ENCODE data around the gene MED9.
"Not testable (repeated sequence)": the region's sequence is repeated elsewhere in the genome, so short reads cannot be mapped to it uniquely, and the experiment has no call there.

The MED9 gene

DNA sequence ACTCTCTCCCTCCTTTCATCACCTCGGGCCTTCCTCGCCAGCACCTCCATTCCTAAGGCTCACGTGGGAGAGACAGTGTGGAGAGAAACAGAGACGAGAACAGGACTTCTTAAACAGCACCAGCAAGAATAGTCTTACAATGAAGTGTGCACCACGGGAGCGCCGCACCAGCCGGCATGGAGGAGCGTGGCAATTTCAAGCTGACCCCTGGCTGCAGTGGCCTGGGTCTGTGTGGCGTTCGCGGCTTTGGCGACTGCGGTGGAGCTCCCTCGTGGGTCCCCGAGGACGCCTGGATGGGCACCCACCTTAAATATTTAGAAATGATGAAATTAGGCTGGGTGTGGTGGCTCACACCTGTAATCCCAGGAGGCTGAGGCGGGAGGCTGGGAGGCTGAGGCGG is 20.5 kb upstream of the MED9 start:
- DNase-seq = no peak

GRCh38 chr17:17457680-17458079 is 19.1 kb upstream of the MED9 start:
- DNase-seq = no peak

GRCh38 chr17:17460038-17460437 is 16.8 kb upstream of the MED9 start:
- DNase-seq = no peak

DNA sequence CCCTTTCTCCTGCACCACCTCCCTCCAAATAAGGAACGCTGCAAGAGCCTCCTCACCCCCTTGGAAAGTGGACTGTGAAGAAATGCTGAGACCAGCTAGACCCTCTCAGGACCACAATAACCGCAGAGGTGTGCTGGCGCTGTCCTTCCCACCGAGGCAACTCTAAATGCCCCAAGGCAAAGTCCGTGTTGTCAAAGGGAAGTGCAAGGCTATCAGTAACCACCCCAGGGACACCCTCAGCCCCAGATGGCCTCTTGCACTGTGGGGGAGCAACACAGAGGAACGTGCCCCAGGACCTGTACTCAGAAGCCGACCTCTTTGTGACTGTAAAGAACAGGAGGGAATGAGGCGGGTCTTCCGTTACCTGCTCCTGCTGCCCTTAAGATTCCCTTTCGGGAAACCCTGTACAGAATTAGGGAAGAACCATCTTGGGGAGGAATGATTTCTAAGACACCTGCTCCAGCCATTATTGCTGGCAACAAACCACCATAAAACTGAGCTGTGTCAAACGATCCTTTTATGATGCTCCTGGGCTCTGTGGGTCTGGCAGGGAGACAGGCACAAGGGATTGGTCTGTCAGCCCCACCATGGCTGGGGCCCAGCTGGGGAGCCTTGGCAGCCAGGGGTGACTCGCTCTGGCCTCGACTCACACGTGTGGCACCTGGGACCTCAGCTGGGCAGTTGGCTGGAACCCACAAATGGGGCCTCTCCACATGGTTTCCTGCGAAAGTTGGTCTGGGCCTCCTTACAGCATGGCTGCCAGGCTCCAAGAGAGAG is 14.6 kb upstream of the MED9 start:
- DNase-seq = no peak

DNA sequence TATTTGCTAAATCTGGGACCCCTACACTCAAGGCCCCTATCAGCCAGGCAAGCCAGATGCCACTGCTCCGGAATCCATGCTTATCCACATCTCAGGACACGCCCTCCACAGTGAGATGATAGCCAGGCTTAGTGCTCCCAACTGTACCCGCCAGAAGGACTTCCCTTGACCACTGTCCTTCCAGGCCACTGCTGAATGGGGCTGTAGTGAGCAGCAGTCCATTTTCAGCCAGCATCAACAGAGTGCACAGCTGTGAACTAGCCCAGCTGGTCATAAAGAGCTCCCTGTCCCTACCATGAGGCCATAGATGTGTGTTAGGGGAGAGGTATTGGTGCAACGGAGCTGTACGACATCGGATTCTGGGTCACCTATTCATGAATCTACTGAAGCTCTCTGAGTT is 13.0 kb upstream of the MED9 start:
- no peak for DNase-seq

DNA sequence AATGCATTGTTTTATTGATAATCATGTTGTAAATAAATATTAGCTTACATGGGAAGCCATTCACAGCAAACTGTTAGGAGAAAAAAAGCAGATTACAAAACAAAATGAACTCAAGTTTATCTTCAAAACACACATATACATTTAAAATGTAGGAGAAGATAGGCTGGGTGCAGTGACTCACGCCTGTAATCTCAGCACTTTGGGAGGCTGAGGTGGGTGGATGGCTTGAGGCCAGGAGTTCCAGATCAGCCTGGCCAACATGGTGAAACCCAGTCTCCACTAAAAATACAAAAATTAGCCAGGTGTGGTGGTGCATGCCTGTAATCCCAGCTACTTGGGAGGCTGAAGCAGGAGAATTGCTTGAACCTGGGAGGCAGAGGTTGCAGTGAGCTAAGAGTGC is 10.9 kb upstream of the MED9 start:
- not testable (repeated sequence) for DNase-seq

DNA sequence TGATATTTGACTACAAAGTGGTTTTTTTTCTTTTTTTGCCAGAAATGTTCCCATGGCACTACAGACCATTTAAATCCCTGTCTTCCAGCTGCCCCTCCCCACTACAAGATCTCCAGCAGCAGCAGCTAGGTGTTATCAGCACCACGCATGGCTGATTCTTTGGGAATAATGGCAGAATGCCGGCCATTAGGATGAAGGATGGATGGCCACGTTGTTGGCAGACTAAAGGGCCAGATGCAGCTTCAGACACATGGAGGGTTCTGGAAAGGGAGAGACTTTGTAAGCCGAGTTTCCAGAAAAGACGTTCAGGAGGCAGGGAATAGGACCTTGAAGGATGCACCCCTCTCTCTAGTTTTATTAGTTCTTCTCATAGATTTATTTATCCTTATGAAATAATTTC is 10.3 kb upstream of the MED9 start:
- no peak for DNase-seq

DNA sequence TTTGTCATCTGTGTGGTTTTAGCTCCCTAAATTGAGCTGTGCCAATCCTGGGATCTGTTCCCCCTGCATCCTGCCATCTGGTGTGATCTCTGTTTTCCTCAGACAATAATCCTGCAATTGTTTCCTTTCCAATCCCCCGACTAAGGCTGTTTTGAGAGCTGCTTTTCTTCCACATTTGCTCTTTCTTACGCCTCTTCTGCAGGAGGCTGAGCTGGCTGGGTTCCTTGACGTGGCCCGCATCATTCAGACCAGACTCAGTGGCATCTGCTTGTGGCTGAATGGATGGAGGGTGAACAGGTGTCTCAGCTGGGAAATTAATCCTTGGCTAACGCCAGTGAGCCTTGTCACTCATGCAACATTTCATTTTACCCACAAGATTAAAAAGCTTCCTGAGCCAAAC is 9.8 kb upstream of the MED9 start:
- no peak for DNase-seq

DNA sequence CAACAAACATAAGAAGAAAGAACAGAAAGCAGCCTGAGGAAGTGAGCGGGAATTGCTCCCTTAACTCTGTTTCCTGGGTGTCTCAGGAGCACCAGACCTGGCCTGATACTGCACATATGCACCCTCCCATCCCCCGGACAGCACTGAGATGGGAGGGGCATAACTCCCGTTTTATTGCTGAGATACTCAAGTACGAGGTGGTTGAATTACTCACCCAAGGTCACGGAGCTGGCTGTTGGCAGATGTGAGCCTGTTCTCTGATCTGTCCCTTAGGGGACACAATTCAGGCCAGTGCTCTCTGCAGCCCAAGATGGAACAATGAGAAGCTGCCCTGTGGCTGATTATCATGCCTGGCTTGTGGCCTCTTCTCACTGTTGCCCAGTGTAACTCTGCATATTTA is 9.1 kb upstream of the MED9 start:
- DNase-seq = no peak

GRCh38 chr17:17468217-17469010 is 8.4 kb upstream of the MED9 start:
- DNase-seq = no peak

DNA sequence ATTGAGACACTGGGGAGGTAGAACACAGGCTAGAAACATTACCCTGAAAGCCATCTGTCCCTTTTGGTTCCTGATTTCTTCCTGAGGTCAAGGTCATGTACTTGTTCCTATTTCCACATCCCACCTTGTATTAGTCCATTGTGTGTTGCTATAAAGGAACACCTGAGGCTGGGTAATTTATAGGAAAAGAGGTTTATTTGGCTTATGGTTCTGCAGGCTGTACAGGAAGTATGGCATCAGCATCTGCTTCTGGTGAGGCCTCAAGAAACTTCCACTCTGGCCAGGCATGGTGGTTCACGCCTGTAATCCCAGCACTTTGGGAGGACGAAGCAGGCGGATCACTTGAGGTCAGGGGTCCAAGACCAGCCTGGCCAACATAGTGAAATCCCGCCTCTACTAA is 7.4 kb upstream of the MED9 start:
- DNase-seq = no peak

GRCh38 chr17:17469996-17470395 is 6.8 kb upstream of the MED9 start:
- no peak for DNase-seq

DNA sequence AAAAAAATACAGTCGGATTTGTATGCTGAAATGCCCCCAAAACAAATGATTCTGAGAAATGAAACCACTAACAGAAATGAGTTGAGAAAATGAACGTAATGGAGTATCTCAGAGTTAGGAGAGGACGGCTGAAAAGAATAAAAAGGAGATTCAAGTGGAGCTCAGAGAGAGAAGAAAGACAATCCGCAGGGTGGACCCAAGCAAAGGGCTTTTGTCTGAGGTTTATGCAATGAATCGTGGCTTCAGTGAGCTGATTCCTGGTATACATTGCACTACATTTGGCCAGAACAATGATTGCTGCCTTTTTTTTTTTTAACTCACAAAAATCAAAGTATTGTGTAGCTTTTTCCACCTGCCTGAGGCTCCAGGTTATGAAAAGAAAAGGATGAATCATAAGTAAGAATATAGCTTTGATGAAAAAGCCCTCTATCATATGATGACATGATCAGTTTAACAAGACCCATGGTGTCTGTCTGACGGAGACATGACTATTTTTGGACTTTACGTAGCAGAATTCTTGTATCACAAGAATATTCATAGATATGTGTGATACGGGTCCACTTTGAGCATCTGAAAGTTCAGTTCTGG is 4.4 kb upstream of the MED9 start:
- no peak for DNase-seq

DNA sequence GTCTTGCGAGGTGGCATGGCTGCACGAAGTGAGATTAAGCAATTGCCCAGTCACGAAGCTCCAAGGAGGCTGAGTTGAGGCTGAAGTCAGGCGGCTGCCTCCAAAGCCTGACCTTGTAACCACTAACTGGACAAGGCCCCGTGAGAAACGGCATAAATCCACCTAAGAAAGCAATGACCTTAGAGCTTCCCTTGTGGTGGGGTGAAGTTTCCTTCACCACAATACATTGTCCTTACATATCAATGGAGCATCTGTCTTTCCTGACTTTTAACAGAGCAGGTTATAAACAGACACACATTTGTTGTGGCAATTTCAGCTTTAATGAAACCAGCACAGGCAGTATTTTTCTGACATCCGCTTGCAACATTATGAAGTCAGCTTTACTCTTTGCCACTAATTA is 2.5 kb upstream of the MED9 start:
- no peak for DNase-seq

GRCh38 chr17:17479209-17479608 is 2.4 kb downstream of the MED9 start:
- no peak for DNase-seq

DNA sequence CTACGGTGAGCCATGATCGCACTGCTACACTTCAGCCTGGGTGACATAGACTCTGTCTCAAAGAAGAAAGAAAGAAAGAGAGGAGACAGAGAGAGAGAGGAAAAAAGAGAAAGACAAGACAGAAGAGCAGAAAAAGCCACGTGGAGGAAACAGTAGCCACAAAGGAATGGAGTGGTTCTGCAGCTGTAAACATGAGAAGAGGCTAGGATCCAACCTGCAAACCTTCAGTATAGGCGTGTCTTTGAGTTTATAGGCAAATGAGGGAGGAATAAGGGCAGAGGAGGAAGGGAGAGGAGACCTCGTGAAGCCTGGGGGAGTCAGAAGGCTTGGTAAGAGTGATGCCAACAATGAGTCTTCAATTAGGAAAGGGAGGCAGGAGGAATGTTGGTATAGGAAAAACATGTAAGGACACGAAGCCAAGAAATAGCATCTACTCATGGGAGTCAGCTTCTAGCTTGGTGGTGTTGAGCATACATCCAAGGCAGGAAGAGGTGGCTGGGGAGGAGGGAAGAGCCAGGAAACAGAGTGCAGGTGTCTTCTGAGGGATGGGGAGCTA is 3.9 kb downstream of the MED9 start:
- DNase-seq = no peak

GRCh38 chr17:17481860-17482259 is 5.1 kb downstream of the MED9 start:
- DNase-seq = no peak

DNA sequence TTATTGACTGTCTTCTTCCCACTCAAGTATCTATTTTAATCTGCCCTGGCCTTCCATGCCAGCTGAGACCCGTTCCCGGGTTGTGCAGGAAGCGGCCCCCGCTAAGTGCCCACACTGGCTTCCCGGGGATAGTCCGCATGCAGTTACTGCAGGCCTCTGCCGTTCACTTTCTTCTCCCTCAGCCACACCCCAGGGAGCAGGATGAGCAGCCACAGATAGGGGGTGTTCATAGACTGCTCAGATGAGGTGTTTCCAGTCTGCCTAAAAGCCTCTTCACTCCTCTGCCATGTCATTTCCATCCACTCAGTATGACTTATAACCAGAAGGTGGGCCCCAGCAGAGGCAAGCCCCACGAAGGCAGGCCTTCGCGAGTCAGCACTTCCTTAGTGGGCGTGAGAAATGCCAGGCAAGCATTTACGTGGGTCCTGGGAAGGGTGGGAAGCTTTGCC is 7.7 kb downstream of the MED9 start:
- DNase-seq = peak; percentile 31

GRCh38 chr17:17485420-17485819 is 8.6 kb downstream of the MED9 start:
- DNase-seq = no peak

DNA sequence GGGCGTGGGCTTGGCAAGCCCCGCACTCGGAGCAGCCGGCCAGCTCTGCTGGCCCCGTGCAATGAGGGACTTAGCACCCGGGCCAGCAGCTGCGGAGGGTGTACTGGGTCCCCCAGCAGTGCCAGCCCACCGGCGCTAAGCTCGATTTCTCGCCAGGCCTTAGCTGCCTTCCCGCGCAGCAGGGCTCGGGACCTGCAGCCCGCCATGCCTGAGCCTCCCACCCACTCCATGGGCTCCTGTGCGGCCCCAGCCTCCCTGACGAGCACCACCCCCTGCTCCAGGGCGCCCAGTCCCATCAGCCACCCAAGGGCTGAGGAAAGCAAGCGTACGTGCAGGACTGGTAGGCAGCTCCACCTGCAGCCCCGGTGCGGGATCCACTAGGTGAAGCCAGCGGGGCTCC is 9.6 kb downstream of the MED9 start:
- DNase-seq = not testable (repeated sequence)

GRCh38 chr17:17487998-17488397 is 11.2 kb downstream of the MED9 start:
- DNase-seq = no peak

DNA sequence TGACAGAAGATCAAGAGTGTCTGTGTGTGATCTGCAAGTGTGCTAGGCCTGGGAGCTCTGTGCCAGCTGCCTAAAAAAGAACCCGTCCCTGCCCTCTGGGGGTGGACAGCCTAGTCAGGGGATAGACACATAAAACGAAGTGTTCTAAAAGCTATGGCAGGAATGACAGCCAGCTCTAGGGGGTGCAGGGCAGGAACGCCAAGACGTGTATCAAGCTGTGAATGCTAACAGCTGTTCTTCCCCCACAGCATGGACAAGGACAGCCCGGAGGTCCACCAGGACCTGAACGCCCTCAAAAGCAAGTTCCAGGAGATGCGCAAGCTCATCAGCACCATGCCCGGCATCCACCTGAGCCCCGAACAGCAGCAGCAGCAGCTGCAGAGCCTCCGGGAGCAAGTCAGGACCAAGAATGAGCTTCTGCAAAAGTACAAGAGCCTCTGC is 14.3 kb downstream of the MED9 start:
- no peak for DNase-seq

- DNase-seq = no peak
These were observed 14.8 kb downstream of the MED9 start for GRCh38 chr17:17491546-17491988.

DNA sequence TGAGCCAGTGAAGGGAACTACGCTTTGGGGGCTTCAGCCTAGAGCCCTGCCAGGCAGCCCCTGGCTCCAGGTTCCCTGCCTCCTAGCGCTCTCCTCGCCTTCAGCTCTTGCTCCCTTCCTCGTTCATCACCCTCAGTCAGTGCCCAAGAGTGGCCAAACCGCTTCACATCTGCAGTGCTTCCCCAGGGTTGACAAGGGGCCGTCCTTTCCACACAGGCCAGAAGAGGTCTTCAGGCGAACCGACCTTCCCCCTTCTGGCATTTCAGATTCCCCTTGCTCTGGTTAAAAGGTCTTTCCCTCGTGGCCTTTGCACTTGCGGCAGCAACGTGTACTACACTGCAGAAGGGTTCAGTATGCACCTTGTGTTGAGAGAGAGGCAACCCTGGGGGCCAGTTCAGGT is 15.3 kb downstream of the MED9 start:
- no peak for DNase-seq
